ENCODE results near the gene DYNLT4.

DYNLT4 gene

GRCh38 chr1:44805311-44806024 lies 1.7 kb downstream of the DYNLT4 start:
- H3K4me1 ChIP-seq: peaks cover 25% of the 10 kb centered on the region
- TF ChIP-seq, protein P1, sequence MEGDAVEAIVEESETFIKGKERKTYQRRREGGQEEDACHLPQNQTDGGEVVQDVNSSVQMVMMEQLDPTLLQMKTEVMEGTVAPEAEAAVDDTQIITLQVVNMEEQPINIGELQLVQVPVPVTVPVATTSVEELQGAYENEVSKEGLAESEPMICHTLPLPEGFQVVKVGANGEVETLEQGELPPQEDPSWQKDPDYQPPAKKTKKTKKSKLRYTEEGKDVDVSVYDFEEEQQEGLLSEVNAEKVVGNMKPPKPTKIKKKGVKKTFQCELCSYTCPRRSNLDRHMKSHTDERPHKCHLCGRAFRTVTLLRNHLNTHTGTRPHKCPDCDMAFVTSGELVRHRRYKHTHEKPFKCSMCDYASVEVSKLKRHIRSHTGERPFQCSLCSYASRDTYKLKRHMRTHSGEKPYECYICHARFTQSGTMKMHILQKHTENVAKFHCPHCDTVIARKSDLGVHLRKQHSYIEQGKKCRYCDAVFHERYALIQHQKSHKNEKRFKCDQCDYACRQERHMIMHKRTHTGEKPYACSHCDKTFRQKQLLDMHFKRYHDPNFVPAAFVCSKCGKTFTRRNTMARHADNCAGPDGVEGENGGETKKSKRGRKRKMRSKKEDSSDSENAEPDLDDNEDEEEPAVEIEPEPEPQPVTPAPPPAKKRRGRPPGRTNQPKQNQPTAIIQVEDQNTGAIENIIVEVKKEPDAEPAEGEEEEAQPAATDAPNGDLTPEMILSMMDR (IDR thresholded peaks at IDR 0.05; ENCODE audit: low read depth, low read length): no peak
- no peaks in the 10 kb centered on the region for H3K36me3 ChIP-seq
- no peak for DNase-seq
- H3K27me3 ChIP-seq: no peaks in the 10 kb centered on the region
- H3K9me3 ChIP-seq: no peaks in the 10 kb centered on the region
- no peak overlapping the region for H3K4me3 ChIP-seq (ENCODE audit: low read depth, low read length)

DNA sequence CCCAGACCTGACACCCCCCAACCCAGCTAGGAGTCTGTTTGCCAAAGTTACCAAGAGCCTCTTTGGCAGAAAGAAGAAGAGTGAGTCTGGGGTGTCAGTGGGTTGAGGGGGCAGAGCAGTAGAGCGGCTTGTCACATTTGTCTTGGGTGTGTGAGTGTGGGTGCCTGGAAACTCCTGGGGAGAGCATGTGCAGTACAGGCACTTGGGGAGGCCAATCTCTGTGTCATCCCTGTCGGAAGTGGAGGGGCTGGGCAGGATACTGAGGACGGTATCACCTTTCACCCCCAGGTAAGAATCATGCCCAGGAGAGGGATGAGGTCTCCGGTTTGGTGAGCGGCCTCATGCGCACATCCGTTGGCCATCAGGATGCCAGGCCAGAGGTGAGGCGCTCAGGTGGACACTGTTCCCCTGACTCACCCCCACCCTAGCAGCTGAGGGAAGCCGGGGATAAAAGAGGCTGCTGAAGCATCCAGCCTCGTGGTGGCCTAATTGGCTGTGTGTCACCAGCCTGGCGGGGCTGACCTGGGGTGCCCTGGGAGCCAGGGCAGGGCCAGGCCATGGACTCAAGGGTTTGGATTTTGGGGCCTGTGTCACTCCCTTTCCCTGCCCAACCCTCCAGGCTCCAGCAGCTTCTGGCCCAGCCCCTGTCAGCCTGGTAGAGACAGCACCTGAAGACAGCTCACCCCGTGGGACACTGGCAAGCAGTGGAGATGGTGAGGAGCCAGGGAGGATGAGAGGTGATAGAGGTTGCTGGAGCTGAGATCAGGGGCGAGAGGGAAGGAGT lies 3.6 kb downstream of the DYNLT4 start:
- no peaks in the 10 kb centered on the region for H3K9me3 ChIP-seq
- H3K4me3 ChIP-seq (ENCODE audit: low read depth, low read length): no peak overlapping the region
- TF ChIP-seq, protein P1 (IDR thresholded peaks at IDR 0.05; ENCODE audit: low read depth, low read length): no peak
- no peaks in the 10 kb centered on the region for H3K36me3 ChIP-seq
- no peak for DNase-seq
- no peaks in the 10 kb centered on the region for H3K27me3 ChIP-seq
- peaks cover 20% of the 10 kb centered on the region for H3K4me1 ChIP-seq

GRCh38 chr1:44803062-44803311 lies 4.2 kb downstream of the DYNLT4 start:
- no peak overlapping the region for H3K4me3 ChIP-seq (ENCODE audit: low read depth, low read length)

GRCh38 chr1:44802306-44803061 lies 4.7 kb downstream of the DYNLT4 start:
- Histone ChIP-seq H3K9me3 (no peaks in the 10 kb centered on the region), H3K27me3 (no peaks in the 10 kb centered on the region), H3K36me3 (no peaks in the 10 kb centered on the region), H3K4me1 (peaks cover 13% of the 10 kb centered on the region), H3K4me3 (ENCODE audit: low read depth, low read length) (no peak overlapping the region)
- DNase-seq: no peak
- TF ChIP-seq, protein P1 (IDR thresholded peaks at IDR 0.05; ENCODE audit: low read depth, low read length): no peak

More at GRCh38 chr1:44803062-44803311, 4.2 kb downstream of the DYNLT4 start:
- Histone ChIP-seq H3K27me3 (no peaks in the 10 kb centered on the region), H3K4me1 (peaks cover 18% of the 10 kb centered on the region), H3K36me3 (no peaks in the 10 kb centered on the region), H3K9me3 (no peaks in the 10 kb centered on the region)
- TF ChIP-seq, protein P1 (IDR thresholded peaks at IDR 0.05; ENCODE audit: low read depth, low read length): no peak
- DNase-seq: no peak

DNA sequence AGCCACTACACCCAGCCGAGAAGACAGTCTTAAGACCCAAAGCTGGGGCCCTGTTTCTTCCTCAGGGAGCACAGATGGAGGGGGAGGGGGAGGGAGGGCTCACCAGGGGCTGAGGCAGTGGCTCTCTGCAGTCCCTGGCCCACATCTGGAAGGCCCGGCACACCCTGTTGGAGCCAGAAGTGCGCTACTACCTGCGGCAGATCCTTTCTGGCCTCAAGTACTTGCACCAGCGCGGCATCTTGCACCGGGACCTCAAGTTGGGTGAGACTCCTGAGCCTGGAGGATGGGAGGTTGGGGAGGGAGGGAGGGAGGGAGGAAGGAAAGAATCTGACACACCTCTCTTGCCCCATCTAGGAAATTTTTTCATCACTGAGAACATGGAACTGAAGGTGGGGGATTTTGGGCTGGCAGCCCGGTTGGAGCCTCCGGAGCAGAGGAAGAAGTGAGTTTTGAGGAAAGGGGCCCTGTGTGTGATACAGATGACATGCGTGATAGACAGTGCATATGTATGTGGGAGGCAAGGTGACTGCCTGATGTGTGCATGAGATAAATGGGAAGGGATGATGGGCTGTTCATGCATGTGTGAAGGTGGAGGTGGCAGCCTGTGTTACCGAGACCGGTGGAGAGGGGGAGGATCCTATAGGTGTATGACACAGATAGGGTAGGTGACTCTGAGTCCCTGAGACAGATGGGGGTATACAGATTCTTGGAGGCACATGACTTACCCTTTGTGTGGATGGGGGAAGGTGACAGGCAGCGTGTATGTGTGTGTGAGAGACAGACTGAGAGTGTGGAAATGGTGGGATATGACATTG lies 5.5 kb downstream of the DYNLT4 start:
- Histone ChIP-seq H3K4me1 (peaks cover 5% of the 10 kb centered on the region), H3K27me3 (no peaks in the 10 kb centered on the region), H3K9me3 (no peaks in the 10 kb centered on the region), H3K4me3 (ENCODE audit: low read depth, low read length) (no peak overlapping the region), H3K36me3 (no peaks in the 10 kb centered on the region)
- DNase-seq: no peak
- TF ChIP-seq, protein P1 (IDR thresholded peaks at IDR 0.05; ENCODE audit: low read depth, low read length): no peak

All from BE2C (cell line).